Middle frontal gyrus (tissue), 1 donor: ENCODE data around the gene PIK3CD.

ENCODE experiments used
- DNase-seq: peaks from one replicate; pipeline ENCODE4 v3.0.0-alpha.2; 2015; ENCODE audit warnings: low spot score; ENCODE audit errors: extremely low spot score

The PIK3CD gene

DNA sequence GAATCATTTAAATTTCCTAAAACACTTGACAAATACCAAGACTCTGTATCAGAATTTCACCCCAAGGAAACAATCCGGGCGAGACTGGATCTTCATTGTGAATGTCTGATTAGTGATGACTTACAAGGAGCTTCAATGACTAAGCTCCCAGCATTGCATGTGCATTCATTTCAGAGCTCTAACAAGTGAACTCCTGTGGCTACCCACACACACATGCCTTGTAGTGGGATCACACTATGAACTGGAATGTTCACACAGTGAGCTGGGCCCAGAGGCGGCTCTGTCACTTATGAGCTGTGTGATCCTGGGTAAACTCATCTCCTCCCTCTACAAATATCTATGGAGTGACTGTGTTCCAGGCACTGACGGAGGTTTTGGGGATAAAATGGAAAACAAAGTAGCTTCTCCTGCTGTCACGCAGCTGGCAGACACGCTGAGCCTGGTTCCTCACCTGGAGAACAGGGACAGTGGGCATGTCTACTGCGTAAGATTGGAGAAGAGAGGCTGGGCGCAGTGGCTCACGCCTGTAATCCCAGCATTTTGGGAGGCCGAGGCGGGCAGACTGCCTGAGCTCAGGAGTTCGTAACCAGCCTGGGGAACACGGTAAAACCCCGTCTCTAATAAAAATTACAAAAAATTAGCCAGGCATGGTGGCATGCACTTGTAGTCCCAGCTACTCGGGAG, 115.4 kb downstream of the PIK3CD start:
- DNase-seq = no peak

DNA sequence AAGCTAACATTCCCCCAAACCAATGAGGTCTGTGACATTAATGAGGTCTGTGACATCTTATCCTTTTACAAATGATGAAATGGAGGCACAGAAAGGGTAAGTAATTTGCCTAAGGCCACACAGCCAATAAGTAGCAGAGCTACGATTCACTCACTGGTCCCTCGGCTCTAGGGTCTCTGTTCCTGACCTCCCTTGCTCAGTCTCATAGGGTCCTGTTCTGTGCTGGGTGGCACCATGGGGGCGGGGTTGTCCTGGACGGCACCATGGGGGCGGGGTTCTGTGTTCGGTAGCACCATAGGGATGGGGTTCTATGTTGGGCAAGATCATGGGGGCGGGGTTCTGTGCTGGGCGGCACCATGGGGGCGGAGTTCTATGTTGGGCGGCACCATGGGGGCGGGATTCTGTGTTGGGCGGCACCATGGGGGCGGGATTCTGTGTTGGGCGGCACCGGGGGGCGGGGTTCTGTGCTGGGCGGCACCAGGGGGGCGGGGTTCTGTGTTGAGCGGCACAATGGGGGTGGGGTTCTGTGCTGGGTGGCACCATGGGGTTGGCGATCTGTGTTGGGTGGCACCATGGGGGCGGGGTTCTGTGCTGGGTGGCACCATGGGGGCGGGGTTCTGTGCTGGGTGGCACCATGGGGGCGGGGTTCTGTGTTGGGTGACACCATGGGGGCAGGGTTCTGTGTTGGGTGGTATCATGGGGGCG, 116.6 kb downstream of the PIK3CD start:
- no peak for DNase-seq

DNA sequence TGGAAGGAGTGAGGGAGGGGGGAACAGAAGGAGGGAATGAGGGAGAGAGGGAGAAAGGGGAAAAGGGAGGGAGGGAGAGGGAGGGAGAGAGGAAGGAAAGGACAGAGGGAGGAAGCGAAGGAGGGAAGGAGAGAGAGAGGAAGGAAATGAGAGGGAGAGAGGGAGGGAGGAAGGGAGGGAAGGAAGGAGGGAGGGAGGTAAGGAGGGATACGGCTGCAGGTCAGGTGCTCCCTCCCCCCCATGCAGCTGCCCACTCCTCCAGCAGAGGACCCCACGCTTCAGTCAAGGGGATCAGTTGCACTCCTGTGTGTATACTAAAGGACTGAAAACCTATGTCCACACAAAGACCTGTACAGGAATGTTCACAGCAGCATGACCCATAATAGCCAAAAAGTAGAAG, 117.5 kb downstream of the PIK3CD start:
- no peak for DNase-seq

DNA sequence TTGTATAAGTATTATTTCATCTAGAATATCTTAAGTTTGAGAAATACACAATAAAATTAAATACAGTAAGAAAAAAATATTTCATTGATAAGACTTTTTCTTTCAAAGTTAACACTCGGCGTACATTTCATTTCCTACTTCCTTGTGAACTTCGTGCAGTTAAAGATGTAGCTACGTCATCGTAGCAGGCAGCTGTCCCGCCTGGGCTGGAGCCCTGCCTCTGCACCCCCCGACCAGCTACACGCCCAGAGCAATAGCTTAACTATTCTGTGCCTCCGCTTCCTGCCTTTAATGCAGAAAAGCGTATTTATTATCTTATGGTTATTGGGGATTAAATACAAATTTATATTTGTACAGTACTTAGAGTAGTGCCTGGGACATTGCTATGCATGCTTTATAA, 118.8 kb downstream of the PIK3CD start:
- DNase-seq = no peak

DNA sequence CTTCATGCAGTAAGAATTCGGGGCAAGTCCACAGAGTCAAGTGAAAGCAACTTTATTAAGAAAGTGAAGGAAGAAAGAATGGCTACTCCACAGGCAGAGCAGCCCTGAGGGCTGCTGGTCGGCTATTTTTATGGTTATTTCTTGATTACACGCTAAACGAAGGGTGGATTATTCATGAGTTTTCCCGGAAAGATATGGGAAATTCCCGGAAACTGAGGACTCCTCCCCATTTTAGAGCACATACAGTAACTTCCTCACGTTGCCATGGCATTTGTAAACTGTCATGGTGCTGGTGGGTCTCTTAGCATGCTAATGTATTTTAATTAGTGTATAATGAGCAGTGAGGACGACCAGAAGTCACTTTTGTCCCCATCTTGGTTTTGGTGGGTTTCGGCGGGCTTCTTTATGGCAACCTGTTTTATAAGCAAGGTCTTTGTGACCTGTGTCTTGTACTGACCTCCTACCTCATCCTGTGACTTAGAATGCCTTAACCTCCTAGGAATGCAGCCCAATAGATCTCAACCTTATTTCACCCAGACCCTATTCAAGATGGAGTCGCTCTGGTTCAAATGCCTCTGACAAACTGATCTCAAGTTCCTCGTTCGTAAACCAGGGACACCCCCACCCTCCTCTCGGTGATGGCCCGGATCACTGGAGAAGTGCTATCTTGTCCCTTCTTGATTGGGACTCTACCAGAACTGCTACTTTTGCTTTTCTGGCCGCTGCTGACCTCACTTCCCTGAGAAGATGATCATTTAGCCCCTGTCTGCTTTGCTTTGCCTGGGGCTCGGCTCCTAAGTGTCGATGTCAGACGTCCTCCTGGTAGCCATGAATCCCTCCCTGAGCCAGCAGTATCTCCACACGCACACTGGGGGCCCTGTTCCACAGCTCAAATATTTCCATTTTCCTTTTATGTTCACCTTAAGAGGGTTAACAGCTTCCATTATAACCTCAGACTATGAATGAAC, 123.5 kb downstream of the PIK3CD start:
- no peak for DNase-seq

DNA sequence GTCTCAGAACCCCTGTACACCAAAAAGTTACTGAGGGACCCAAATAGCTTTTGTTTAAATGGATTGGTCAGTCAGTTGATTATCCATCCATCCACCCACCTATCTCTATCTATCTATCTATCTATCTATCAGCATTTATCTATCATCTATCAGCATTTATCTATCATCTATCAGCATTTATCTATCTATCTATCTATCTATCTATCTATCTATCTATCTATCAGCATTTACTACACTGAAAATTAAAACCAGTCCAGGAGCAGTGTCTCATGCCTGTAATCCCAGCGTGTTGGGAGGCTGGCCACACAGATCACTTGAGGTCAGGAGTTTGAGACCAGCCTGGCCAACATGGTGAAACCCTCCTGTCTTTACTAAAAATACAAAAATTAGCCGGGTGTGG, 125.2 kb downstream of the PIK3CD start:
- no peak for DNase-seq
